Endothelial cell of umbilical vein (primary cell): ENCODE results near the gene CACNG5. TPM values are rescaled to one million over a fixed set of nuclear protein-coding genes. Genes with fewer than 3 reads are reported as not detected.

Experiments
- BruUV-seq: library from RNA; stranded (reverse); fragments of 400-500 nt; replicated peaks from 2 replicates; lab custom pipeline; 2021; lab: Mats Ljungman, UMichigan
- CTCF ChIA-PET: fragments of 300-600, 350-600 bp; sonication (Branson Sonifier 250); formaldehyde crosslinking; loops from one replicate; lab custom pipeline; 2021; ENCODE audit warnings: antibody characterized with exemption, inconsistent platforms; lab: Charles Lee
- POLR2A ChIA-PET: fragments of 300-600, 350-600 bp; sonication (Branson Sonifier 250); formaldehyde crosslinking; loops from one replicate; lab custom pipeline; 2021; ENCODE audit warnings: antibody characterized with exemption, inconsistent platforms; lab: Charles Lee
- DNase-seq: peaks from one replicate; pipeline ENCODE4 v3.0.0-alpha.2; 2011; ENCODE audit warnings: low read depth, low spot score
- FAIRE-seq: peaks from 2 replicates; lab custom pipeline; 2011; peaks lifted over from hg19 to GRCh38; lab: Jason Lieb, UNC
- H2AFZ ChIP-seq: 2 replicates; pipeline ENCODE4 v1.6.0; 2012; ENCODE audit warnings: low read depth, low read length, control low read depth, inconsistent platforms
- H3K27ac ChIP-seq: 2 replicates; pipeline ENCODE4 v1.5.1; 2011; ENCODE audit warnings: low read depth, mild to moderate bottlenecking, control low read depth, low read length, moderate library complexity; ENCODE audit not compliant: insufficient read depth
- H3K27me3 ChIP-seq, 2 experiments: 2 replicates each; pipeline versions ENCODE4 v1.6.0 to v1.6.1; 2011; ENCODE audit warnings: low read length in 2 of 2, mixed read lengths in 1 of 2; ENCODE audit not compliant: control insufficient read depth in 2 of 2, insufficient read depth in 2 of 2
- H3K36me3 ChIP-seq, 2 experiments: 2 replicates in 1 of 2; 3 replicates in 1 of 2; pipeline ENCODE4 v1.5.1; 2011; ENCODE audit warnings: low read length in 2 of 2, mild to moderate bottlenecking in 1 of 2, moderate library complexity in 1 of 2; ENCODE audit not compliant: control insufficient read depth in 2 of 2, insufficient read depth in 2 of 2; ENCODE audit errors: extremely low read depth in 1 of 2
- H3K4me1 ChIP-seq: 3 replicates; pipeline ENCODE4 v1.5.1; 2011; ENCODE audit warnings: mild to moderate bottlenecking, low read length; ENCODE audit not compliant: control insufficient read depth, insufficient read depth; ENCODE audit errors: extremely low read depth
- H3K4me2 ChIP-seq: 2 replicates; pipeline ENCODE4 v1.6.1; 2011; ENCODE audit warnings: low read length, control low read depth, mixed read lengths; ENCODE audit not compliant: insufficient read depth
- H3K4me3 ChIP-seq, 3 experiments: fragments of 200-600 bp in 1 of 3; sonication (generic), shearing (Covaris generic) in 1 of 3; replicated peaks in 1 of 3; 2 replicates each; pipeline ENCODE4 v1.5.1; 2011 to 2016; ENCODE audit warnings: control low read depth in 3 of 3, low read length in 3 of 3, mild to moderate bottlenecking in 2 of 3, inconsistent platforms in 1 of 3, low read depth in 1 of 3, moderate library complexity in 1 of 3; ENCODE audit not compliant: insufficient read depth in 1 of 3
- H3K79me2 ChIP-seq: 2 replicates; pipeline ENCODE4 v1.6.0; 2012; ENCODE audit warnings: low read length, inconsistent platforms; ENCODE audit not compliant: control insufficient read depth, insufficient read depth
- H3K9ac ChIP-seq: replicated peaks from 2 replicates; pipeline ENCODE3; 2011; ENCODE audit warnings: low read length, control low read depth; ENCODE audit not compliant: insufficient read depth; ENCODE audit errors: extremely low read depth
- H3K9me1 ChIP-seq: replicated peaks from 3 replicates; pipeline ENCODE4 v1.6.0; 2011; ENCODE audit warnings: mild to moderate bottlenecking, low read length; ENCODE audit not compliant: control insufficient read depth, insufficient read depth; ENCODE audit errors: extremely low read depth
- H3K9me3 ChIP-seq: replicated peaks from 2 replicates; pipeline ENCODE4 v1.5.1; 2012; ENCODE audit warnings: low read length, inconsistent platforms; ENCODE audit not compliant: control insufficient read depth, insufficient read depth
- H4K20me1 ChIP-seq: replicated peaks from 2 replicates; pipeline ENCODE3; 2011; ENCODE audit warnings: mild to moderate bottlenecking, low read length; ENCODE audit not compliant: control insufficient read depth, insufficient read depth; ENCODE audit errors: extremely low read depth
- CTCF ChIP-seq, 2 donors: IDR thresholded peaks; 1 replicate in 1 of 2; 2 replicates in 1 of 2; pipeline ENCODE4 v1.5.1; 2011; ENCODE audit warnings: low read length in 2 of 2, mild to moderate bottlenecking in 2 of 2, moderate library complexity in 2 of 2, control low read depth in 1 of 2, inconsistent platforms in 1 of 2, low read depth in 1 of 2; ENCODE audit not compliant: insufficient read depth in 1 of 2; ENCODE audit errors: extremely low read depth in 1 of 2
- EZH2 ChIP-seq: IDR thresholded peaks from 2 replicates; pipeline ENCODE4 v1.6.1; 2012; ENCODE audit warnings: borderline replicate concordance, low read depth, mild to moderate bottlenecking, moderate library complexity, low read length, inconsistent platforms; ENCODE audit not compliant: severe bottlenecking
- FOS ChIP-seq: IDR thresholded peaks from 2 replicates; pipeline ENCODE4 v1.6.1; 2011; ENCODE audit warnings: mild to moderate bottlenecking, low read length, moderate library complexity, borderline replicate concordance; ENCODE audit not compliant: insufficient read depth
- GATA2 ChIP-seq: IDR thresholded peaks from 2 replicates; pipeline ENCODE4 v1.7.0; 2011; ENCODE audit warnings: low read depth, mild to moderate bottlenecking, moderate library complexity, mixed read lengths, low read length; ENCODE audit not compliant: insufficient read length, insufficient read depth
- JUN ChIP-seq: IDR thresholded peaks from 2 replicates; pipeline ENCODE4 v1.6.1; 2011; ENCODE audit warnings: borderline replicate concordance, low read depth; ENCODE audit not compliant: insufficient read length, insufficient read depth
- MAX ChIP-seq: IDR thresholded peaks from 2 replicates; pipeline ENCODE4 v1.6.1; 2011; ENCODE audit not compliant: insufficient read depth, insufficient read length
- MYC ChIP-seq: IDR thresholded peaks from one replicate; pipeline ENCODE4 v1.6.1; 2011; ENCODE audit warnings: mild to moderate bottlenecking, low read depth, low read length
- POLR2A ChIP-seq: IDR thresholded peaks from 2 replicates; pipeline ENCODE4 v1.6.1; 2012; ENCODE audit warnings: low read depth, mild to moderate bottlenecking, control low read depth, low read length
- POLR2AphosphoS5 ChIP-seq: IDR thresholded peaks from 2 replicates; pipeline ENCODE4 v1.6.1; 2012; ENCODE audit warnings: low read depth, mild to moderate bottlenecking, control low read depth, low read length, moderate library complexity; ENCODE audit not compliant: insufficient read depth
- dilution Hi-C: fragments of 300-500 bp; cut with MboI; formaldehyde crosslinking; loops from one replicate; pipeline ENCODE4 v1.15.0; 2019; ENCODE audit warnings: low sequenced_read_pairs; ENCODE audit not compliant: extremely low pct_ligation_motif_present
- intact Hi-C: fragments of 100-400 bp; cut with micrococcal nuclease; formaldehyde crosslinking; loops from one replicate; pipeline ENCODE4 v1.10.0; 2022
- polyA plus RNA-seq, 4 experiments: library from polyadenylated mRNA; depleted of rRNA in 3 of 4; stranded (reverse) in 3 of 4; unstranded in 1 of 4; fragments of >200 nt; gene quantifications; 2 replicates each; pipeline versions ENCODE4 v1.2.1 to v1.2.3, GENCODE V29; 2011 to 2012; ENCODE audit warnings: missing spikeins in 1 of 4
- total RNA-seq: library from RNA; stranded (reverse); gene quantifications from 2 replicates; pipeline ENCODE4 v1.2.3, GENCODE V29; 2021

Gene CACNG5
- total and polyA plus RNA-seq, 2 donors (not counting 3 experiments of a cell fraction or from before 2014, with no cell fraction given): not detected

DNA sequence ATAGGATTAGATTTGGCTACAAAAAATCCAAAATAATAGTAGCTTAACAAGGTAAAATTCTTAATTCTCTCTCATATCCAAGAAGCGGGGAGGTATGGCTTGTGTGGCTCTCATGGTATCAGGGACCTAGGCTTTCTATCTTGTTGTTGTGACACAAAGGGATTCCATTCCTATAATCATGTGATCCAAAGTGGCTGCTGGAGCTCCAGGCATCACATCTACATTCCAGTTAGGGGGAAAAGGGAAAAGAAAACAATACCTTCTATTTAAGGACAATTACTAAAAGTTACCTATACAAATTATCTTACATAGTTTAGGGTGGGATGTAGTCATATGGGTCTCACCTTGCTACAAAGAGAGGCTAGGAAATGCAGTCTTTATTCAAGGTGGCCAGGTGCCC is 82.0 kb downstream of the CACNG5 start:
- no peaks in the 10 kb centered on the region for H3K79me2 ChIP-seq
- CTCF ChIA-PET: interaction anchor here (1.1 to 1.4 kb wide), 2 partner anchors 17 to 32 kb away, joined by 3 to 4 read pairs; no protein-coding TSS in a partner anchor
- FAIRE-seq (no peak), DNase-seq (no peak)
- no peaks in the 10 kb centered on the region for H3K9me1 ChIP-seq
- POLR2A ChIA-PET: no interaction called here
- TF ChIP-seq JUN: no peak
- H3K9me3 ChIP-seq: no peaks in the 10 kb centered on the region
- H3K27me3 ChIP-seq: peaks cover 0 to 2% of the 10 kb centered on the region in 2 experiments
- H3K4me2 ChIP-seq: no peak overlapping the region
- no peak overlapping the region for H3K4me3 ChIP-seq
- H3K36me3 ChIP-seq: no peaks in the 10 kb centered on the region
- no peak overlapping the region for H3K27ac ChIP-seq
- H3K4me1 ChIP-seq: no peaks in the 10 kb centered on the region
- dilution Hi-C loops (no loop called here), intact Hi-C loops (no loop called here)
- no TSS peak for BruUV-seq
- H3K9ac ChIP-seq: no peak overlapping the region
- no peak overlapping the region for H2AFZ ChIP-seq
- no peaks in the 10 kb centered on the region for H4K20me1 ChIP-seq

DNA sequence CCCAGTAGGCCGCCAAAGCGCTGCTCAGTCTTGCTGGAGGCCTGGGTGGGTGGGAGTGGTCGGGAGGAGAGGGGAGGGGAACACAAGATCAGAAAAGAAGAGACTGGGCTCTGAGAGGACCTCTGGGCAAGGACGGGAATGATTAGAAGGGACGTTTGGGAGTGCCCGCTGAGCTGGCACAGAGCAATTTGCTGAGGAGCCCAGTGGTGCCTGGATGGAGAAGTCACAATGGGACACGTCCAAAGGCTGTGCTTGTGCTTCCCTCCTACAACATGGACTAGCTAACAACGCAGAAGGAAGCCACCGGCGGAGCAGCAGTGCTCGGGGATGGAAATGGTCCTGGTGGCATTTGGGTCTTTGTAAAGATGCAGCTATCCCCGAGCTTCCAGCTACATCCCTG is 84.0 kb downstream of the CACNG5 start:
- intact Hi-C loops: no loop called here
- H3K4me1 ChIP-seq: no peaks in the 10 kb centered on the region
- BruUV-seq: no TSS peak
- H3K9me1 ChIP-seq: no peaks in the 10 kb centered on the region
- POLR2A ChIA-PET: no interaction called here
- FAIRE-seq (no peak), DNase-seq (no peak)
- dilution Hi-C loops: no loop called here
- H3K36me3 ChIP-seq: no peaks in the 10 kb centered on the region
- TF ChIP-seq JUN: no peak
- no peak for TF ChIP-seq POLR2AphosphoS5
- TF ChIP-seq CTCF (IDR thresholded peaks at IDR 0.05; ENCODE audit: extremely low read depth in 1 of 2, insufficient read depth in 1 of 2, low read depth in 1 of 2, low read length in 2 of 2): no peak
- no peak for TF ChIP-seq GATA2
- TF ChIP-seq EZH2: no peak
- no peak for TF ChIP-seq POLR2A
- TF ChIP-seq MYC: no peak
- TF ChIP-seq MAX: no peak
- no peak for TF ChIP-seq FOS
- H2AFZ ChIP-seq: no peak overlapping the region
- no peak overlapping the region for H3K9ac ChIP-seq
- H3K9me3 ChIP-seq: no peaks in the 10 kb centered on the region
- H3K27me3 ChIP-seq: peaks cover 0 to 2% of the 10 kb centered on the region in 2 experiments
- H3K4me3 ChIP-seq: no peak overlapping the region
- CTCF ChIA-PET: interaction anchor here (1.5 kb wide), 1 partner anchor 14 kb away, joined by 6 read pairs; no protein-coding TSS in a partner anchor
- no peak overlapping the region for H3K27ac ChIP-seq
- H3K79me2 ChIP-seq: no peaks in the 10 kb centered on the region
- no peak overlapping the region for H3K4me2 ChIP-seq
- H4K20me1 ChIP-seq: no peaks in the 10 kb centered on the region
